GM19351 (cell line): Measurements from ENCODE around the gene STK24.

Source experiments
- ATAC-seq: cut with Tn5 transposase; IDR thresholded peaks from one replicate; pipeline ENCODE4 v1.9.1; 2021; ENCODE audit warnings: mild to moderate bottlenecking, moderate library complexity; ENCODE audit not compliant: unreplicated experiment

STK24 gene

DNA sequence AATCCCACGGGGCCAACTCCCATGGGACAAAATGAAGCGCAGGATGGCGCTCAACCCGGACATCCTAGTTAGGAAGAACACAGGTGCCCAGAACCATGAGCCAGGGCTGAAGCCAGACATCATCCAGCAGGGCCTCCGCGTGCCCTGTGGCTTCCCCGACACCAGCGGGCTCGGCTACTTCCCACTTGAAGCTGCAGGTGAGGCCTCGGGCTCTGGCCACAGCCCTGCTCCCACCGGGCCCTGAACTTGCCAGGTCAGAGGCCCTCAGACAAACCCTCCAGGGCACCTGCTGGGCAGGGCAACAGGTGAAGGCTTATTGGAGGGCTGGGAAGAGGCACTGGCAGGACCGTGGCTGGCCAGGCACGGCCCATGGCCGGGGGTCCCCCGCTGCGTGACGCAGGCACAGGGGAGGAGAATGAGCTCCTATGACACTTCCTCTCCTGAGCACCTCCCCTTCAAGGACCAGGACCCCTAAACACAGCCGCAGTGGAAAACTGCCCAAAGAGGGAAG, 117.7 kb downstream of the STK24 start:
- no peak for ATAC-seq

DNA sequence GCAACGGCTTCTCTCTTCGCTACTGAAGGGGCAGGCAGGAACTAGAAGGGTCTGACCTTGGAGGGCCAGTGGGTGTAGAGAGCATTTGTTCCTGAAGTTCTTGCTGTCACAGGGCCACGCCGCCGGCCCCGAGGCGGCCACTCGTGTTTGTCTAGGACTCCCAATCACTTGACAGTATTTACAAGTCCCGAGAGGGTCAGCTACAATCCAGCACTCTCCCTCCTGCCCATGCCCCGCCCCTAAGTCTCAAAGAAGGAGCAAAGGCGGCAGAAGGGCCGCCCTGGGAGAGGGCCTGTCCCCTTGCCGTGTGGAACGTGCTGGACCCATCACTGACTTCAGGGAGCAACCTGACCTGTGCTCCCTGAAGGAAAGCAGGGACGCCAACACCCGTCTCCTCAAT, 118.5 kb downstream of the STK24 start:
- ATAC-seq = no peak

DNA sequence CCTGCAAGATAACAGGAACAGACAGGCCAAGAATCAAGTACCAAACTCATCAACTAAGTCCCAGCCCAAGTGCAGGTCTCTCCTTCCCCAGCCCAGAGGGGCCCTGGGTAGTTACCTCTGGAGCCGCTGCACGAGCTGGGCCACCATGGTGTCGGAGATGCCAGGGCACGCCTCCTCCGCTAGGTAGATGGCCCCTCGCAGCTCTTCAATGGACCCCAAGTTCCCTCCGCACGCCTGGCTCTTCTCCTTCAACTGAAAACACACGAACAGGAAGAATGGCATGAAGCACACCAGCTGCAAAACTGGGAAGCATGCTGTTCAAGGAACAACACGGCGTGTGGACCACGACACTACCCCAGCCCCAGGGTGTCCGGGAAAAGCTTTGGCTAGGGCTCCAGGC, 119.9 kb downstream of the STK24 start:
- ATAC-seq = no peak

DNA sequence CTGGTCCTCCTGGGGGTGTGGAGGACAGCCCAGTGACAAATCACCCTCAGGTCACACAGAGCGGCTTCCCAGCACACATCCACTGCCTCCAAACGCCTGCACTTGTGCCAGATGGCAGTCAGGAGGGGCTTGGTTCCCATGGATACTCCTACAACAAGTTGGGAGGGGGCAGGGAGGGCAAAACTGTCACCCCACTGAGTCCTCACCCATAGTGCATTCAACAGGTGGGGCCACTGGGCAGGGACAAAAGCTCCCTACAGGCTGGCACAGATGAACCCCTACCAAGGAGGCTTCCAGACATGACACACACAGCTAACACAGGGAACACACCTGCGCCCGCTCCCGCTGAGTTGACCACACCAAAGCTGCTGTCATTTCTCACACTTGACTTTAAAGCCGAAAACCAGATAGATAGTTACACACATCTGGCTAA, 120.5 kb downstream of the STK24 start:
- ATAC-seq = no peak

DNA sequence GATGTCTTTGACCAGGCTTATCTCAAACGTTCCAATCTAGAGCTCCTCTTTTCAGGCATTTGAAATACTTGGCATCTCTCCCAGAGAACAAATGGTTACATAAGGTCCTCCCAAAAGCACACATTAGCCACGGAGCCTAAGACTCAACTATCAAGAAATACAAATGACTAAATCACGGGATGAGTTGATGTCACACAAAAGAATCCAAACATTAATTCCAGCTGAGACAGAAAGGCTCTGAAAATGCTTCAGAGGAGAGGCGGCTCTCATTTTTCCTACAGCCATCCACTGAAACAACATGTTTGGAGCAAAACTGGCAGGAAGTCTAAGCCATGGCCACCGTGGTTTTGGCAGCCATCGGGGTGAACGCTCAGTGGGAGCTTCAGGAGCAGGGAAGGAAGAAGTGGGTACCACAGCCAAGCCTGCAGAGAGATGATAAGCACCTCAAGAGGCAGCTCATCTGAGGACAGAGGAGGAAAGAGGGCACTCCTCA, 122.5 kb downstream of the STK24 start:
- ATAC-seq = no peak

DNA sequence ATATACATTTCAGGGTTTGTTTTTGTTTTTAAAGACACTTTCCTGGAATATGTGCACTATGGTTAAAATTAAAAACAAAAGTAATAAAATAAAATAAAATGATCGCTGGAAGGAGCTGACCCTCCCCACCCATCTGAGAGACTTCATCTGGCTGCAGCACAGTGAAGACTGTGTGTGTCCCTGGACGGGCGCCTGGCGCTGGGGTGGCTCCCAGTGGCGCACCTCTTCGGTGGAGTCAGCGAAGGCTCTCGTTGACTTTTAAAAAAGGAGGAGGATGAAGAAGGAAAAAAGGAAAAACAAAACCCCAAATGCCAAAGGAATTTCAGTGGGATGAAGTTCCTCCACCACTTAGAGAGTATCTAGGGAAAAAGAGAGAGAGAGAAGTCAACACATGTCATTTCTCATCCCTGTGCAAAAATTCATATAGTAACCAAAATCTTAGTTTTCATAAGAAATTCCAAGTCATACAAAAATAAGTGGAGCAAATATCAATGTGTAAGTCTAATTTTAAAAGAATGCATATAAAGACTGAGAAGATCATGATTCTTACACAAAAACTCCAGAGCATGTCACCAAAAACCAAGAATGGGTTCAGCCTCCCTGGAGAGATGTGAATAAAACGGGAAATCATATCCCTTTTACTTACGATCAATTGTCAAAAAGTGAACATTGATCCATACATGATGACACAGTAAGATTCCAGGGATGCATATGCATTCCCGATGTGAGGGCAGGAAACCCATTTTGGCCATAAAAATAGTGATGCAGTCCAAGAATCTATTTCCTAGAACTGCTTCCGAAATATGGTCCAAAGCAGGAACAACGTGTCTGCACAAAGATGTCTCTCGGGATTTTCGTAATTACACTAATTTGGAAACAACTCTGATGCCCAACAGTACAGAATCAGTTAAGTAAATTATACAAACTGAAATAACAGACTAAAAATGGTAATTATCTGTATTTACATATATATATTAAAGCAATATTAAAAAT, 123.8 kb downstream of the STK24 start:
- ATAC-seq = no peak

DNA sequence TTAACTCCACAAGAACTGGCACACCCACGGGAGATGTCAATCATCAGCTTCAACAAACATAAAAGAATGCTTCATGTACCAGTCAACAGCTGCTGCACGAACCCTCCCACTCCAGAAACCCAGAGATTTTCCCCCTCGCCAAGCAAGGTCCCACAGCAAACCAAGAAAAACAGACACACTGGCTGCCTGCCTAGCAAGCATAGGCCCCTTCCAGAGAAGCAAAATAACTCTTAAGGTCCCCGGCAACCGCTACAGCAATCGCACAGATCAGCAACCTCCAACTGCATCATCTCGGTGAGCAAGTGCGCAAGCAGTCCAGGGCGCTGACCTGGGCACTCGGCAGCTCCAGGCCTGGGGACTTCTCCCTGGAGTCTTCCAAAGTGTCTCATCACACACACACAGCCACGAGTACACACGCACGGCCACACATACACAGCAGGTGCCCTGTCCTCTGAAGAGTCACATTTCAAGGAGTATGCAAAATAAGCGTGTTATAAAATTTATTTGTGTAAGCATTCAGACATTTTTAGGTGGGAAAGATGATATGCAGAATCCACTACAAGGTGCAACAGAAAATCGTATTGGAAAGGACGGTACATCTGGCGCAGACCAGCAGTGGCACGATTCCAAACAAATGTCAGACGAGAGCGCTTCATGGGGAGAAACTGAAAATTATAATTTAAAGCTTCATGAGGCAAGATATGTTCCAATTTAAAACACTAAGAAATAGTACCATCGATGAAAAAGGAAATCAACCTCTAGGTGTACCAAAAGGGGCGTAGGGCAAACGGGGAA, 125.0 kb downstream of the STK24 start:
- ATAC-seq = no peak

DNA sequence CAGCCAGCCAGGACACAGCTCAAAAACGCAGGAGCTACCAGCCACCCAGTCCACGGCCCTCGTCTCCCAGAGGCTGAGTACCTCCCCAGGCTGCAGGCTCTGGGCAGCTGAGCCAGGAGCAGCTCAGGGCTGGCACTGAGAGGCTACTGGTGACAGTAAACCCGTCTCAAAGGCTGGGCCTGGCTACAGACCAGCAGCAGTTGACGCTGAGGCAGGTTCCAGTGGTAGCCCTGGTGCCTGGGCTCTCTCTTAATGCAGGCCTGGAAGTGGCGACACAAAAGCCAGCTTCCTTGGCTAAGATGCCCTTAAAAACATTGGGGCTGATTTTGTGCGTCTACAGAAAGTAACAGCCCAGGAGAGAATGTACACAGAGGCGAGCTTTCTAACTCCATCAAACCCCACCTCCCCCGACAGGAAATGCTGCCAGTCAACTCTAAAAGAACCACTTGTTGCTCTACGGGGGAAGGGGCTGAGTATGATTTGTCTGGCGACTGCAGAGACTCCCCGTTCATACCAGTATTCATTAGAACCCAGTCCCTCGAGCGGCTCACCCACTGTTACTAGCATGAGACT, 126.3 kb downstream of the STK24 start:
- no peak for ATAC-seq

DNA sequence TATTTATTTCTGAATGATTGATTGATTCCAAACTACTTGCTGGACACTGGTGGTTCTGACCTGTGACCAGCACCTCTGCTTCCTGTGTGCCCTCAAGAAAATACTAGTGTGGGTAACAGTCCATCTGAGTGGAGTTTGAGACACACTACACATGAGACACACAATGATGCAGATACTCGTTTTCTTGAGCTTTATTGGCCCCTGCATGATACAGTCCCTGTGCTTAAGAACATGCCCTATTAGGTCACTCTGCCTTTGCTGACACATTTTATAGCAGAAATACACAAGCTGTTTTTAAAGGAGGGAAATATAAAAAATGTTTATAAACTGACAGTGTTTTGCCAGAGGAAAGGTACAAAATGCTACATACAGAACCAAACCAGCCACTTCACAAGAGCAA, 126.9 kb downstream of the STK24 start:
- ATAC-seq = no peak

DNA sequence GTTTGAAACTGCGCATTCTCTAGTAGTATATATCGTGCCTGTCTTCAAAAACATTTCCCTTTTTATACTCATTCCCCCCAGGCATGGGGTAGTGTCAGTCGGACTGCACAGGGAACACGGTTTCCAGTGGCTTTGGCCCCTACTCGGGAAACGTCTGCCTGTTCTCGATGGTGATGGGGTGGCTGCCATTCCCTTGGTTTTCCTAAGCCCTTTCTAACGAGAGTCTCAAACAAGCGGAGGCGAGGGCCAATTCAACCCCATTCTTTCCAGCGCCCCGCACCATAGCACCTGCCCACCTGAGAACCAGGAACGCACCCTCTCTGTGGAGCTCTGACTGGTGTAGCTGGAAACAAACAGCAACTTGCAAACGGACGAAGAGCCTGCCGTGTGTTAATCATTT, 127.6 kb downstream of the STK24 start:
- ATAC-seq = no peak

DNA sequence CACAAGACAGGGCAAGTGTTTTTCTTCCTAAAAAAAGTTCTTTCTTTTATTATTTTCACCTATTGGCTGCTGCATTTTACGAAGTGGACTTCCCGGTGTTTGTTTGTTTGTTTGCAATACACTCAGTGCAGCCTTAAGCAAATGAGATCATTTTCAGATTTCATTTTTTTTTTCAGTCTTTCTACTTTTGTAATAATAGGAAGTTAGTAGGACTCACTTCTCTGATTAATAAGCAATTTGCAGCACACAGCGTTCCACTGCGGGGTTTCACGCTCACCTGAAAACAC, 128.3 kb downstream of the STK24 start:
- no peak for ATAC-seq

DNA sequence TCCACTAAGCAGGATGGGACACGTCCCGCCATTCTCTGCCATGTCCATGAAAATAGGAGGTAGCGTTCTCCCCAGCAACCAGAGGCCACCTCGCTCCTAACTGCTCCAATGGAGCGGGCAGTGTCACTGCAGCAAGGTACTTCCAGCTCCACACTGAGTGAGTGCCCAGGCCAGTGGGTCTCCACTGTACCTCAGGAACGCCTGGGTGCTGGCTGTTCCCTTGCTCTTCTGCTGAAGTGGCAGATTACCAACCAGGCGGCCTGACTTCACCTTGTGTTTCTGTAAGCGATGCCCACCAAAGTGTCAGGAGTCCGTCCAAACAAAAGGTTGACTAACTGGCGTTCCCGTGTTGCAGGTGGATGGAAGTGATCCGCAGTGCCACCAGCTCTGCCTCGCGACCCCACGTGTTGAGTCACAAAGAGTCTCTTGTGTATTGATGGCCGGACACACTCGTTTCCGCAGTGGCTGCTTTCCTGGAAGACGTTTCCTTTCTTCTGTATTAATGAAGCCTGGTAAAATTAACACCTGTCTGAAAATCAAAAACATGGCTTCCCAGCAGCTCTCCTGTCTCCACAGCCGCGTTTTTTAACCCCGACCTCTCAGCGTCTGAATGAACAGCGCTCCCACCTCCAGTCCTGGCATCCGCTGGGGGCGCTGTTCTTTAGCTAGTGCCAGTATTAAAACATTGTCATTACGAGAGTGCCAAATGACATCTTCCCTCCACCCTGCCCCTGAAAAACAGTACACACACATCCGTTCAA, 128.8 kb downstream of the STK24 start:
- ATAC-seq = peak; percentile 36

DNA sequence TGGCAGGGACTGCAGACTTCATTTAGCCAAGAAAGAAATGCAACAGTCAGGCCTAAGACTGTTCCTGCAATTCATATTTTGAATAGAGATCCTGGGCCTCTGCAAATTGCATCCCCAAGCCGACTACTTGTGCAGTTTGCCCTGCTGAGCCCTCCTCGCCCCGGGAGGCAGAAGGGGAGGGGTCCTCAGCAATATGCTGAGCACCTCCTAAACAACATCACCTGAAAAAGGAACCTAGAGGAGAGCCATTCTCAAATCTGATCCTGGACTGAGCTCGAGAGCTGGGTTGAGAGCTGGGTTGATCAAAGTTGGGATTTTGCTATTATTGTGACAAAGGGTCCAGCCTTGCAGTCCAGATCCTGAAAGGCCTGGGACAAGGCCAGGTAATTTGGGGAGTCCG, 129.8 kb downstream of the STK24 start:
- ATAC-seq = no peak

DNA sequence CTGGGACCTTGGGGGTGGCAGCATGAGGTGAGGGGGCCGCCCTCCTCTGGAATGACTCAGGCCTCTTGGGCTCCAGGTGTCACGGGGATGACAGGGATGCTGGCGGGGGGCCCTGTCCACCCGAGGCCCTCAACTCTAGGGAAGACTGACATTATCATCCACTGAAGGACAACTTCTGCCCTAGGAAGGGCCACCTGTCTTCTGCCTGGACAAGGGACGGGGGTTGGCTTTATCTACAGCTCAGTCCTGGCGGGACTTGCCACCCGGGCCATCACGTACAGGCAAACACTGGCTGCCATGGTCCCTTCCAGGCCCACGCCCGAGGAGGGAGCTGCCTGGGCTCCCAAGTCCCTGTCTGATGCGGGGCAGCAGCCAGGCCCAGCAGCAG, 130.7 kb downstream of the STK24 start:
- ATAC-seq = peak; percentile 1

DNA sequence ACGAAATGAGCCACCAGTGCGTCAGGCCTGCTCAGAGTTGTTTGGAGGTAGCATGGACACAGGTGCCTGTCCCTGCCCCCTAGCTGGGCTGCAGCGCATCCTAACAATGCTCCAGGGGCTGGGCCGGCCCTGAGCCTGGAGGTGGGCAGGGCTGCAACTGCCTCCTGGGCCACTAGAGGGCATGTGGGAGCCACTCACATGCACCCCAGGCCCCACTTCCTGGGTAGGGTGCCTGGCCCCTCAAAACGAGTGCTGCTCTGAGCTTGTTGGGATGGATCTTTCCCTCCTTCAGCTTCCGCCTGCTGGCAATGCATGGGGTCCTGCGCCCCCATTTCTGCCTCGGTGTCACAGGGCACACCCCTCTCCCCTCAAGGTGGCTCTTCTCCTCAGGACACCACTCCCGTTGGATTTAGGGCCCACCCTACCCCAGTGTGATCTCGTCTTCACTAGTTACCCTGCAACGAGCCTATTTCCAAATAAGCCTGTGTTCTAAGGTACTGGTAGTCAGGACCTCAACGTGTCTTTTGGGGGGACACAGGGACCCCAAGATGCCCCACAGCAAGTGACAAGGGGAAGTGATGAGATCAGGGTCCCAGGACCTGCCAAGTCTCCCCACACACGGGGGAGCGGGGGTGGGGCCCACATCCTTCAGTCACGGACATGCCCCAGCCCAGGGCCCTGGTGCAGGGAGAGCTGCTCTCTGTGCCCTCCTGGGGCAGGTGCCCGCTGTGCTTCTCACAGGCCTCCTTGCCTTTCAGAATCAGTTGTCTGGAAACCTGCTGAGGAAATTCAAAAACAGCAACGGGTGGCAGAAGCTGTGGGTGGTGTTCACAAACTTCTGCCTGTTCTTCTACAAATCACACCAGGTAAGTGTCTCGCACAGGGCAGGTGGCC, 131.3 kb downstream of the STK24 start:
- ATAC-seq = peak; percentile 87

DNA sequence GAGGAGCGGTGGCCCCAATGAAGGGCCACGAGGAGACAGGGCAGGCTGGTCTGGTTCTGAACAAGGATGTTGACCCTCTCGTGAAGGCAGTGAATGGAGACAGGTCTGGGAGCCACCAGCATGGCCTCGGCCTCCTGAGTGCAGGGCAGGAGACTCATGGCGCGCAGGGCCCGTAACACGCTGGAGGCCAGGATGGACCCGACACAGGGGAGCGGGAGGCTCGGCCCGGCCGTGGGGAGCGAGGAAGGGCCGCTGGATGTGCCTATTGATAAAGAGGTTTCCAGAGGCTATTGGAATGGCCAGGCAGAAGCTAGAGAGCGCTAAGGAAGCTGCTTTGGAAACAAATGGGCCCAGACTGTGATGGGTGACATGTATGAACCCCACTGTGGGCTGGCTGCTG, 132.5 kb downstream of the STK24 start:
- ATAC-seq = no peak

DNA sequence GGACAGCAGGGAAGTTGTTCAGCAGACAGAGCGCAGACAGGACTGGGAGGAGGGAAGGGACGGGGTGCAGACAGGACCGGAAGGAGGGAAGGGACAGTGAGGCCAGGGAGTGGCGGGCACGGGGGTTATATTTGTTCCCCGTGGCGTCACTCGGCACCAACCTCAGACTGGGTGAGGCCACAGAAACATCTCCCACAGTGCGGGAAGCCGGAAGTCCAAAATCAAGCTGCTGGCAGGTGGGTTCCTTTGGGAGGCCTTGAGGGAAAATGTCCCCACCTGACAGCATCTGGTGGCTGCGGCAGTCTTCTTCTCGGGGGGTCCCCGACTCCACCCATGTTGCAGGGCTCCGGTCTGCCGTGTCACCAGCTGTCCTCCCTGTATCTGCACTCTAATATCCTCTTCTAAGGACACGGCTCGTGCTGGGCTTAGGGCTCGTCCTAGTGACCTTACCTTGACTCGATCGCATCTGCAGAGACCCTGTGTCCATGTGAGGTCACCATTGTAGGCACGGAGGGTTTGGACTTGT, 133.0 kb downstream of the STK24 start:
- ATAC-seq = no peak

DNA sequence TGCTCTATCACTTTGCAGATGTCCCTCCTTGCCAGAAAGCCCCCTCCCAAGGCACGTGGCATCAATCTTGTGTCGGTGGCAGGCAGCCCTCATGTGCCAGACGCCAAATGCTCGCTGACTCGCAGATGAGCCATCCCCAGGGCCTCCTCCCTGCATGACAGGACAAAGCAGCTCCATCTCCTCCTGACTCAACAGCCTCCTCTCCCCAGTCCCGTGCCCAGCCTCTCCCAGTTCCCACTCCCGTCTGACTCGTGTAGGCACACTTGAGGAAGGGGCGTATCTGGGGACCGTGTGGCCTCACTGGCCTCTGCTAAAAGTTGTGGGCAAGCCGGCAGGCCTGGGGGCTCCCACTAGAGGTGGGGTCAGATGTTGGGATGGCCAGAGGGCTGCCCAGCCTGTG, 133.6 kb downstream of the STK24 start:
- no peak for ATAC-seq
